Endothelial cell of umbilical vein (primary cell): ENCODE data around the gene LRTM2. TPM values are rescaled to one million over a fixed set of nuclear protein-coding genes. Genes with fewer than 3 reads are reported as not detected.

Experiments
- BruUV-seq: library from RNA; stranded (reverse); fragments of 400-500 nt; replicated peaks from 2 replicates; lab custom pipeline; 2021; lab: Mats Ljungman, UMichigan
- CTCF ChIA-PET: fragments of 300-600, 350-600 bp; sonication (Branson Sonifier 250); formaldehyde crosslinking; loops from one replicate; lab custom pipeline; 2021; ENCODE audit warnings: antibody characterized with exemption, inconsistent platforms; lab: Charles Lee
- POLR2A ChIA-PET: fragments of 300-600, 350-600 bp; sonication (Branson Sonifier 250); formaldehyde crosslinking; loops from one replicate; lab custom pipeline; 2021; ENCODE audit warnings: antibody characterized with exemption, inconsistent platforms; lab: Charles Lee
- DNase-seq: peaks from one replicate; pipeline ENCODE4 v3.0.0-alpha.2; 2011; ENCODE audit warnings: low read depth, low spot score
- FAIRE-seq: peaks from 2 replicates; lab custom pipeline; 2011; peaks lifted over from hg19 to GRCh38; lab: Jason Lieb, UNC
- H2AFZ ChIP-seq: 2 replicates; pipeline ENCODE4 v1.6.0; 2012; ENCODE audit warnings: low read depth, low read length, control low read depth, inconsistent platforms
- H3K27ac ChIP-seq: 2 replicates; pipeline ENCODE4 v1.5.1; 2011; ENCODE audit warnings: low read depth, mild to moderate bottlenecking, control low read depth, low read length, moderate library complexity; ENCODE audit not compliant: insufficient read depth
- H3K27me3 ChIP-seq, 2 experiments: 2 replicates each; pipeline versions ENCODE4 v1.6.0 to v1.6.1; 2011; ENCODE audit warnings: low read length in 2 of 2, mixed read lengths in 1 of 2; ENCODE audit not compliant: control insufficient read depth in 2 of 2, insufficient read depth in 2 of 2
- H3K36me3 ChIP-seq, 2 experiments: 2 replicates in 1 of 2; 3 replicates in 1 of 2; pipeline ENCODE4 v1.5.1; 2011; ENCODE audit warnings: low read length in 2 of 2, mild to moderate bottlenecking in 1 of 2, moderate library complexity in 1 of 2; ENCODE audit not compliant: control insufficient read depth in 2 of 2, insufficient read depth in 2 of 2; ENCODE audit errors: extremely low read depth in 1 of 2
- H3K4me1 ChIP-seq: 3 replicates; pipeline ENCODE4 v1.5.1; 2011; ENCODE audit warnings: mild to moderate bottlenecking, low read length; ENCODE audit not compliant: control insufficient read depth, insufficient read depth; ENCODE audit errors: extremely low read depth
- H3K4me2 ChIP-seq: 2 replicates; pipeline ENCODE4 v1.6.1; 2011; ENCODE audit warnings: low read length, control low read depth, mixed read lengths; ENCODE audit not compliant: insufficient read depth
- H3K4me3 ChIP-seq, 3 experiments: fragments of 200-600 bp in 1 of 3; sonication (generic), shearing (Covaris generic) in 1 of 3; replicated peaks in 1 of 3; 2 replicates each; pipeline ENCODE4 v1.5.1; 2011 to 2016; ENCODE audit warnings: control low read depth in 3 of 3, low read length in 3 of 3, mild to moderate bottlenecking in 2 of 3, inconsistent platforms in 1 of 3, low read depth in 1 of 3, moderate library complexity in 1 of 3; ENCODE audit not compliant: insufficient read depth in 1 of 3
- H3K79me2 ChIP-seq: 2 replicates; pipeline ENCODE4 v1.6.0; 2012; ENCODE audit warnings: low read length, inconsistent platforms; ENCODE audit not compliant: control insufficient read depth, insufficient read depth
- H3K9ac ChIP-seq: replicated peaks from 2 replicates; pipeline ENCODE3; 2011; ENCODE audit warnings: low read length, control low read depth; ENCODE audit not compliant: insufficient read depth; ENCODE audit errors: extremely low read depth
- H3K9me1 ChIP-seq: replicated peaks from 3 replicates; pipeline ENCODE4 v1.6.0; 2011; ENCODE audit warnings: mild to moderate bottlenecking, low read length; ENCODE audit not compliant: control insufficient read depth, insufficient read depth; ENCODE audit errors: extremely low read depth
- H3K9me3 ChIP-seq: replicated peaks from 2 replicates; pipeline ENCODE4 v1.5.1; 2012; ENCODE audit warnings: low read length, inconsistent platforms; ENCODE audit not compliant: control insufficient read depth, insufficient read depth
- H4K20me1 ChIP-seq: replicated peaks from 2 replicates; pipeline ENCODE3; 2011; ENCODE audit warnings: mild to moderate bottlenecking, low read length; ENCODE audit not compliant: control insufficient read depth, insufficient read depth; ENCODE audit errors: extremely low read depth
- CTCF ChIP-seq, 2 donors: IDR thresholded peaks; 1 replicate in 1 of 2; 2 replicates in 1 of 2; pipeline ENCODE4 v1.5.1; 2011; ENCODE audit warnings: low read length in 2 of 2, mild to moderate bottlenecking in 2 of 2, moderate library complexity in 2 of 2, control low read depth in 1 of 2, inconsistent platforms in 1 of 2, low read depth in 1 of 2; ENCODE audit not compliant: insufficient read depth in 1 of 2; ENCODE audit errors: extremely low read depth in 1 of 2
- EZH2 ChIP-seq: IDR thresholded peaks from 2 replicates; pipeline ENCODE4 v1.6.1; 2012; ENCODE audit warnings: borderline replicate concordance, low read depth, mild to moderate bottlenecking, moderate library complexity, low read length, inconsistent platforms; ENCODE audit not compliant: severe bottlenecking
- FOS ChIP-seq: IDR thresholded peaks from 2 replicates; pipeline ENCODE4 v1.6.1; 2011; ENCODE audit warnings: mild to moderate bottlenecking, low read length, moderate library complexity, borderline replicate concordance; ENCODE audit not compliant: insufficient read depth
- GATA2 ChIP-seq: IDR thresholded peaks from 2 replicates; pipeline ENCODE4 v1.7.0; 2011; ENCODE audit warnings: low read depth, mild to moderate bottlenecking, moderate library complexity, mixed read lengths, low read length; ENCODE audit not compliant: insufficient read length, insufficient read depth
- JUN ChIP-seq: IDR thresholded peaks from 2 replicates; pipeline ENCODE4 v1.6.1; 2011; ENCODE audit warnings: borderline replicate concordance, low read depth; ENCODE audit not compliant: insufficient read length, insufficient read depth
- MAX ChIP-seq: IDR thresholded peaks from 2 replicates; pipeline ENCODE4 v1.6.1; 2011; ENCODE audit not compliant: insufficient read depth, insufficient read length
- MYC ChIP-seq: IDR thresholded peaks from one replicate; pipeline ENCODE4 v1.6.1; 2011; ENCODE audit warnings: mild to moderate bottlenecking, low read depth, low read length
- POLR2A ChIP-seq: IDR thresholded peaks from 2 replicates; pipeline ENCODE4 v1.6.1; 2012; ENCODE audit warnings: low read depth, mild to moderate bottlenecking, control low read depth, low read length
- POLR2AphosphoS5 ChIP-seq: IDR thresholded peaks from 2 replicates; pipeline ENCODE4 v1.6.1; 2012; ENCODE audit warnings: low read depth, mild to moderate bottlenecking, control low read depth, low read length, moderate library complexity; ENCODE audit not compliant: insufficient read depth
- dilution Hi-C: fragments of 300-500 bp; cut with MboI; formaldehyde crosslinking; loops from one replicate; pipeline ENCODE4 v1.15.0; 2019; ENCODE audit warnings: low sequenced_read_pairs; ENCODE audit not compliant: extremely low pct_ligation_motif_present
- intact Hi-C: fragments of 100-400 bp; cut with micrococcal nuclease; formaldehyde crosslinking; loops from one replicate; pipeline ENCODE4 v1.10.0; 2022
- polyA plus RNA-seq, 4 experiments: library from polyadenylated mRNA; depleted of rRNA in 3 of 4; stranded (reverse) in 3 of 4; unstranded in 1 of 4; fragments of >200 nt; gene quantifications; 2 replicates each; pipeline versions ENCODE4 v1.2.1 to v1.2.3, GENCODE V29; 2011 to 2012; ENCODE audit warnings: missing spikeins in 1 of 4
- total RNA-seq: library from RNA; stranded (reverse); gene quantifications from 2 replicates; pipeline ENCODE4 v1.2.3, GENCODE V29; 2021

The LRTM2 gene
- total and polyA plus RNA-seq, 2 donors (not counting 3 experiments of a cell fraction or from before 2014, with no cell fraction given): not detected

- dilution Hi-C loops (no loop called here), intact Hi-C loops (no loop called here)
- H3K4me3 ChIP-seq: no peak overlapping the region
- no peak overlapping the region for H2AFZ ChIP-seq
- DNase-seq: no peak
- no peak for FAIRE-seq
- no peak overlapping the region for H3K27ac ChIP-seq
- H3K9me1 ChIP-seq: no peaks in the 10 kb centered on the region
- H3K4me2 ChIP-seq: no peak overlapping the region
- H3K27me3 ChIP-seq: no peaks in the 10 kb centered on the region
- no peaks in the 10 kb centered on the region for H3K36me3 ChIP-seq
- BruUV-seq: no TSS peak
- H3K9me3 ChIP-seq: no peaks in the 10 kb centered on the region
- TF ChIP-seq EZH2: no peak
- no peak for TF ChIP-seq MAX
- no peak for TF ChIP-seq GATA2
- TF ChIP-seq FOS: no peak
- no peak for TF ChIP-seq JUN
- no peak for TF ChIP-seq POLR2AphosphoS5
- no peak for TF ChIP-seq MYC
- TF ChIP-seq POLR2A: no peak
- no peak for TF ChIP-seq CTCF (IDR thresholded peaks at IDR 0.05; ENCODE audit: extremely low read depth in 1 of 2, insufficient read depth in 1 of 2, low read depth in 1 of 2, low read length in 2 of 2)
- ChIA-PET CTCF (no interaction called here), POLR2A (no interaction called here)
- H3K79me2 ChIP-seq: no peaks in the 10 kb centered on the region
- H4K20me1 ChIP-seq: no peaks in the 10 kb centered on the region
- no peaks in the 10 kb centered on the region for H3K4me1 ChIP-seq
- no peak overlapping the region for H3K9ac ChIP-seq
Measured at GRCh38 chr12:1881936-1882335, 61.6 kb downstream of the LRTM2 start.
